ENCODE measurements around the gene UBE2H.

DNA sequence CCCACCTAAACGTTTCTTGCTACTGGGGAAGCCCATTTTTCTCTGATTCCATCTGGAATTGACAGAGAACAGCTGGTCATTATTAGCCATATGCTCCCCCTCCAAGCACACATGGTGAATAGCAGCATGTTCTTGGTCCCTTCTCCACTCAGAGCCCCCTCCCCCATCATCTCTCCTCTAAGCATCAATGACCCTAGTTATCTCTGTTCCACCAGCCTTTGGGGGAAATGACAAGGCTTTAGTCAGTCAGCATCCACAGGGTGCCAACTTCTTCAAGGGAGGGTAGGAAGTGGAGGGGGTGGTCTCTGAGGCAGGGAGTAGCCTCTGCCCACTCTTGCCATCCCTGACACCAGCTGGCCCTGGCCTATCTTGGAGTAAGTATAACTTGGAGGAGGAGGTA is 163.1 kb downstream of the UBE2H start:
- TF ChIP-seq CTCF (optimal IDR thresholded peaks at IDR 0.05 in 1 of 3, IDR thresholded peaks at IDR 0.05 in 1 of 3, conservative IDR thresholded peaks at IDR 0.05 in 1 of 3; ENCODE audit: extremely low read depth in 1 of 3, insufficient read depth in 2 of 3, low read length in 3 of 3) = no peak
- TF ChIP-seq EZH2 (IDR thresholded peaks at IDR 0.05; ENCODE audit: low read length) = no peak
